HG03103 (cell line): ENCODE data around the gene TSPAN9.

ENCODE experiments used
- ATAC-seq: cut with Tn5 transposase; IDR thresholded peaks from one replicate; pipeline ENCODE4 v1.9.1; 2021; ENCODE audit warnings: low read depth; ENCODE audit not compliant: unreplicated experiment

The TSPAN9 gene

DNA sequence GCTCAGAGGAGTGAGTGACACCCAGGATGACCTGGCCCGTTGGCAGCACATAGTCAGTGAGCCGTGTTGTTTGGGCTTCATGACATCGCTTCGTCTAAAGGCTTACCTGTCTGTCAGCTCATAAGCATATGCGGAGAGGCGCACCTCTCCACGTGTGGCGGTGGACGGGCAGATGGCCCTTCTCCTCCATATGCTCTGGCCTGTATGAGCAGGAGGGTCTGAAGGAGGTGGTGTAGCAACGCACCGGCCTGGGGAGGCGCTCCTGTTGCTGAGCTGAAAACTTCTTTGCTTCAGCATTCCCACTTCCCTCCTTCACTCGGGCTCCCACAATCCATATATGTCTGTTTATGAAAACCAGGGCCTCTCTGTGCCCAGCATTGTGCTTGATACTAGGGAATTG is 186.1 kb downstream of the TSPAN9 start:
- no peak for ATAC-seq

DNA sequence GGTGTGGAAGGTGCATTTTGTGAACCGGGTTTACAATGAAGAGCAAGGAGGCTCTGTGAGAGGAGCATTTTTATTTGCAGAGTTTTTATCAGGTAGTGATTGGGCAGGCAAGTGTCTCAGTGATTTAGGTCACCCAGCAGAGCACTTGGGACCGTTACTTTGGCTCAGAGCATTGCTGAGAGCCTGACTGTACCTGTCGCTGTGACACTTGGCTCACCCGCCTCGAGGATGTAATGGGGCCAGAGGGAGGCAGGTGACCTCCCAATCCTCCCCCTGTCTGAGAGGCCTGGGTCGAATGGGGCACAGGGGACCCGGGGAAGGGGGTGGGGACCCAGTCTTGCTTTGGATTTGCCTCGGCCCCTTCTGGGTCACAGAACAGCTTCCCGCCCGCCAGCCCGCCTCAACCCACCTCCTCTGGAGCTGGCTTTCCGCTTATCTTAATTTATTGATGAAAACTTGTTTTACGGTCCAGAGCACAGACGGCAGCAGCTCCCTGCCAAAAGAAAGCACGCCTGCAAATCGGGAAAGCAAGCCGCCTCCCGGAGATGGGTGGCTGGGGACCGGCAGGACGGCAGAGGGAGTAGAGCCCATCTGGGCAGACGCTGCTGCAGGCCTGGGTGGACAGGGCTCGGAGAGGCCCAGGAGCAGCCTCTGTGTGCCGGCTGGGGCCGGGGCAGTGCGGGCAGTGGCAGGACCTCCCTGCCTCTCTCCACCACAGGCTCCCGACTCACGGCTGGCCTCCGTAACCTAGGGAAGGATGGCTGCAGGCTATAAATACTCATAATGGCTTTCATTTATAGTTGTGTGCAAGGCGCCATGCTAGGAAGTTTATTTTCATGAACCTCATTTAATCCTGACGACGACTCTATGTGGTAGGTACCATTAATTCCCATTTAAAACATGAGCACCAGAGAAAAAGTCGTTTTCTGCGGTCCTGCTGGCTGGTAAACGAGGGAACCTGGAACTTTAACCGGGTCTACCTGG is 187.1 kb downstream of the TSPAN9 start:
- ATAC-seq, result no peak

DNA sequence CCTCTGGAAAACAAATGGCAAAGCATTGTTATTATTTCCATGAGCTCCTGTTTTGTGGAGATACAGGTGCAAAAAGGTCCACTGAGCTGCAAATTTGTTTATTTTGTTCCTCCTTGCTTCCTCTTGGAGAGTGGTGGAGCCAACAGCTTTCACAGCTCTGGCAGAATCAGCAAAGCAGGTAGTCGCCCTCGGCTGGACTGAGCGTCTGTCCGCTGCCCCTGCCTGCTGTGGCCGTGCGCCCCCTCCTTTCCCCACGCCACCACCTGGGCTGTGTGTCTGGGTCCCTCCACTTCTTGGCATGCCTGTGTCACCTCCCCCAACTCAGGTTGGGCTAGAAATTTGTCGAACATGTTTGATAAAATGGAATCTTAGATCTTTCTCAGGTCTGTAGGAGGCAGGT is 188.2 kb downstream of the TSPAN9 start:
- ATAC-seq, result no peak

DNA sequence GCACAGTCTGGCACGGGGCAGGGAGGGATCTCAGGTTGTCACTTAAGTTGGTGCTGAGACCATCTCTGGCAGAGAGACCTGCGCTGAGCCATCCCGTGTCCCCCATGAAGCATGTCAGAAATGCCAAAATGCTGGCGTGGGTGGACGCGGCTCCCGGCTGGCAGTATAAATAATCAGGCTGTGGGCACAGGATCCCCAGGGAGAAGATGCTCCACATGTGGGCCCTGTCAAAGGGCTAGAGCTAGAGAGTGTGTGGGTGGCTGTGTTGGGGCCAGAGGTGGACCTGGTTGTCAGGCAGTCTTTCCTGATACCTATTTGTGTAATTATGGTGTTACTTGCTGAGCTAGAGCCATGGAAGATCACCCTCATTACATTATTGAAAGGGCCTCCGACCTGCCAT is 189.5 kb downstream of the TSPAN9 start:
- no peak for ATAC-seq

- ATAC-seq, result no peak
These were observed 190.5 kb downstream of the TSPAN9 start for GRCh38 chr12:3267690-3268089.

DNA sequence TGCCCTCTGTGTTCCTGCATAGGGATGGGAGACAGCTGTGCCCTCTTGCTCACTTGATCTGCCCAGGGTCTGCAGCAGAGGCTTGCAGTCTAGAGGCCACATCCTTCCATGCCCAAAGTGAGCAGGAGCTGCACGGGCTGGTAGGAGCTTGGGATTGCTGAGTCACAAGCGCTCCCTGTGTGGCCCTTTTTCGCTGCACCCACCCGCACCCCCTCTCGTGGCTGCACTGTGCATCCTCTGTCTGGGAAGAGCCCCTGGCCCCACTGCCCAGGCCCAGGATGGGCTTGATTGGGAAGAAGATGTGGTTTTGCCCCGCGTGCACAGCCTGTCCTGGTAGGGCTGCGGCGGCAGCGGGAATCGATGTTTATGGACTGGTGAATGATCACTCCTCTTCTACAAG is 192.4 kb downstream of the TSPAN9 start:
- no peak for ATAC-seq

DNA sequence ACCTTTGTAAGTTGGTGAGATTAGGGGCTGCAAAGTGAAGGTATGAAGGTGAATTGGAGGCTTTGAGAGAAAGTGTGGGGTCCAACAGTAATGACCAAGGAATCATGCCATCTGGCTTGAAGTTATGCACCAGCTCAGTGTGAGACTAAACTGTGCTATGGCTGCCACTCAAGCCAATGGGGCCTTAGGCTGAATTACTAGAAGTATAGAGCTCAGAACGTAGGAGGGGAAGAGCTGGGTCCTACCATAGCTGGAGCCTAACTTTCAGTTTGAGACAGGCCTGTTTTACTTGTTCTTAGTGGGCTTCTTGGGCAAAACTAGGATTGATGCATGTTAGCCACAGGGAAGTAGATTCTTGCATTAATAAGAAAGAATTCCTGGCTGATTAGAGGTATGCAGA is 194.0 kb downstream of the TSPAN9 start:
- no peak for ATAC-seq

- ATAC-seq, result no peak
These were observed 194.5 kb downstream of the TSPAN9 start for GRCh38 chr12:3271639-3272038.

GRCh38 chr12:3272958-3273357 is 195.8 kb downstream of the TSPAN9 start:
- no peak for ATAC-seq

DNA sequence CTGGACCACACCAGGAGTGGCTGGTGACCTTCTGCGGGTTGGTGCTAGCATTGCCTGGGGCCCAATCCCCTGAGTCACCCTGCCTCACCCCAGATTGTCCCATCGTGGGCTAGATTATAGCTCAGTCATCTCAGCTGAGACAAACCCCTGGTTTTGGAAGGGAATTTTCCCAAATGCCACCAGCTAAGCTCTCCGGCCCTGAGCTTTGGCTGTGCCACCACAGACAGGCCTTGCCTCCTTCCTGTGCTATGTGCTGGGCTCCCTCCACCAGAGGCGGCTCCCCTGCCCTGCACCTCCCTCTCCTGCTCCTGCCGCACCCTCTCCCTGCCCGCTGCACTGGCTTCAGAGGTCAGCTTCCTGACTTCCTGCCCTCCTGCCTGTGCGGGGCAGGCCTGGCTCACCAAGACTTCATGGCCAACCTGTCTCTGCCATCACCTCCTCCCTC is 196.3 kb downstream of the TSPAN9 start:
- no peak for ATAC-seq

DNA sequence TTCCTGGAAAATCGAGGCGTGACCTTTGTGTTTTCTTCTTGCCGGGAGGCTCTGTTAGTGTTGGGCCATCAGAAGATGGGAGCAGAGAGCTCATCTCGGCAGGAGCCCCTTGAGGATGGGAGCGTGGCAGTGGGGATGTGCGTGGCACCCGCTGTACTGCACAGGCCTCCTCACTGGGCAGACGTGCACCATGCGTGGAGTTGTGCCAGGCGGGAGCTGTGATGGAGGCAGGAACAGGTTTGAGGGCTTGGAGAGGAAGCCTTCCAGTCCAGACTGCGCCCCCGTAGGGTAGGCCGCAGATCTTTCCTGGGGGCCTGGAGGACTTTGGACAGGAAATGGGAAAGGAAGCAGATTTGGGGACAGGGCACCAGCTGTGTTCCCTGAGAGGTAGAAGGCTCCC is 197.5 kb downstream of the TSPAN9 start:
- ATAC-seq, result no peak

DNA sequence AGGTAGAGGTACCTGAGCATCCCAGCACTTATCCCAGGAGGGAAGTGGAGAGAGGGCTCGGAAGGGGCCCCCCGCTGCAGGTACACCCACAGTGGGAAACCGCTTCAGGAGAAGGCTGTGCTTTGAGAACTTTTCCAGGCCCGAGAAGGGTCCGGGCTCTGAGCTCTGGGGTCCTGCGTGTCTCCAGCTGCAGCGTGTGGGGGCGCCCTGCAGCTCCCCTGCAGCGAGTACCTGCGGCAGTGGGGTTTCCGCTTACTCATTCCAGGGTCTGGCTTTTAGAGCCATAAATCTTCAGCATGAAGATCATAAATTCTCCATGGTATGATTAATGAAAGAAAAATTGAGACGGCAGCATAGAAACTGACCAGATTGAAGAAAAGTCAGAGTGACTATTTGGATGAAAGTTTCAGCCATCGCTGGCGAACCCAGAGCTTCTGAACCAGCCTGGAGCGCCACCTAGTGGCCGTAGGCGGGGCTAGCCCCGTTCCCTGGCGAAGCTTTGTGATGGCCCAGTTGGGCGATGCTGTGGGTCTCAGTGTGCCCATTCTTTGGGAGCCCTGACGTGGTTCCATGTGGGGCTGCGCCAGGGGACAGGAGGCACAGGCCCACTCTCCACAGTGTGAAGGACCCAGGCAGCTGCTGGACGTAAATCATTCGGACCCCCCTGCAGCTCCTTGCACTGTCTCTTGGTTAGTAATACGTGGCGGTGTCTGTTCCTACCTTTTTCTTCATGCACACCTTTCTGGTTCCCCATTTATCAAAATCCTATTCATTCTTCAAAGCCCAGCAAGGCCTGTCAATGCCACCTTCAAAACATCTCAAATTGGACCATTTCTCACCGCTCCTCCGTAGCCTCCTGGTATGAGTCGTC is 198.2 kb downstream of the TSPAN9 start:
- no peak for ATAC-seq

DNA sequence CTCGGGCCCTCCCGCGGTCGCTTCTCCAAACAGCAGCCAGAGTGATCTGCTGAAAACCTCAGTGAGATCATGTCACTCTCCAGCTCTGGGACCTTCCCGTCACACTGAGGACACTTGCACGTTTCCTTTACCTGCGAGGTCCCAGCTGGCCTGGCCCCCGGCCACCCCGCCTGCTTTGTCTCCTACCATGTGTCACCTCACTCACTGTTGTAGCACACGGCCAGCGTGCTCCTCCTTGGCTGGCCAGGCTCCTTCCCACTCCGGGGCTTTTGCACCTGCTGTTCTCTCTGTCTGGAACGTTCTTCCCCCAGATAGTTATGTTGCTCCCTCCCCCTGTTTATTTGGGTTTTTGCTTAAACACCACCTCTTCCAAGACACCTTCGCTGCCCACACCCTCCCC is 199.0 kb downstream of the TSPAN9 start:
- no peak for ATAC-seq

- ATAC-seq, result no peak
These were observed 200.2 kb downstream of the TSPAN9 start for GRCh38 chr12:3277306-3277943.

GRCh38 chr12:3278681-3279414 is 201.7 kb downstream of the TSPAN9 start:
- no peak for ATAC-seq

- no peak for ATAC-seq
These were observed 202.2 kb downstream of the TSPAN9 start for GRCh38 chr12:3279415-3279780.

GRCh38 chr12:3279832-3280231 is 202.7 kb downstream of the TSPAN9 start:
- ATAC-seq, result no peak

DNA sequence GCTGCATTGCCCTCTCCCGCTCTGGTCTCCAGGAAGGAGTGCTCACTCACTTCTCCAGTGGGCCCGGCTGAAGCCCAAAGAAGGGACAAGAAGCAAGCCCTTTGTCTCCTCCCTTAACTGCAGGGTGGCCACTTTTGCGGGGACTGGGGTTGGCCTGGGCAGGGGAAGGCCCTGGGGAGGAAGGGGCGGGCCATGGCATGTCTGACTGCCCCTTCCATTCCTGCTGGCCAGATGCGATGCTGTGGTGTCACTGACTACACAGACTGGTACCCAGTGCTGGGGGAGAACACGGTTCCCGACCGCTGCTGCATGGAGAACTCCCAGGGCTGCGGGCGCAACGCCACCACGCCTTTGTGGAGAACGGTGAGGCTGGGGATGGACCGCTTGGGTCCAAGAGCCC is 203.8 kb downstream of the TSPAN9 start:
- ATAC-seq, result no peak

- no peak for ATAC-seq
These were observed 204.6 kb downstream of the TSPAN9 start for GRCh38 chr12:3281588-3282383.

- no peak for ATAC-seq
These were observed 205.1 kb downstream of the TSPAN9 start for GRCh38 chr12:3282384-3282670.
